PFSK-1 (cell line): Measurements from ENCODE around the gene CCDC82.

Experiments
- FOXP2 ChIP-seq: optimal IDR thresholded peaks from 2 replicates; pipeline ENCODE3; 2011; ENCODE audit warnings: borderline replicate concordance, control low read depth, inconsistent platforms; ENCODE audit not compliant: insufficient read depth; ENCODE audit errors: extremely low read length, extremely low read depth
- POLR2AphosphoS5 ChIP-seq: IDR thresholded peaks from 2 replicates; pipeline ENCODE4 v1.6.1; 2012; ENCODE audit warnings: low read depth, mild to moderate bottlenecking, control low read depth, low read length, moderate library complexity
- SIN3A ChIP-seq: IDR thresholded peaks from 2 replicates; pipeline ENCODE4 v1.6.1; 2012; ENCODE audit warnings: mild to moderate bottlenecking, low read length, moderate library complexity, borderline replicate concordance; ENCODE audit not compliant: insufficient read depth
- TAF1 ChIP-seq: IDR thresholded peaks from 2 replicates; pipeline ENCODE4 v1.6.1; 2012; ENCODE audit warnings: low read length, control low read depth, borderline replicate concordance; ENCODE audit not compliant: insufficient read depth
- TF ChIP-seq, protein P1 (sequence below), 2 experiments: IDR thresholded peaks; 2 replicates each; pipeline versions ENCODE4 v1.6.1 to v1.8.0; 2011 to 2012; ENCODE audit warnings: low read depth in 2 of 2, low read length in 2 of 2, control low read depth in 1 of 2, inconsistent platforms in 1 of 2, mild to moderate bottlenecking in 1 of 2, moderate library complexity in 1 of 2; ENCODE audit not compliant: insufficient read depth in 1 of 2

The CCDC82 gene

DNA sequence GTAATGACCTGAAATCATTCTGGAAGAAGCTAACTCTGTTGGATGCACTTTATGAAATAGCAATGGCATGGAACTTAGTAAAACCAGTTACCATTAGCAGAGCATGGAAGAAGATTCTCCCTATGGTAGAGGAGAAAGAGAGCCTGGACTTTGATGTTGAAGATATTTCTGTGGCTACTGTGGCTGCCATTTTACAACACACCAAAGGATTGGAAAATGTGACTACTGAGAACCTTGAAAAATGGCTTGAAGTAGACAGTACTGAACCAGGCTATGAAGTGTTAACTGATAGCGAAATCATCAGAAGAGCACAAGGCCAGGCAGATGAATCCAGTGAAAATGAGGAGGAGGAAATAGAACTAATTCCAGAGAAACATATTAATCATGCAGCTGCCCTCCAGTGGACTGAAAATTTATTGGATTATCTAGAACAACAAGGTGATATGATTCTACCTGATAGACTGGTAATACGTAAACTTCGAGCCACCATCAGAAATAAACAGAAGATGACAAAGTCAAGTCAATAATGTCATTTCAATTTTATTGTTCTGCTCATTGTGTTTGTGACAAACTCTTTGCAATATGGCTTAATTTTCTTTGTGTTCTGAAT lies 2.1 kb upstream of the CCDC82 start:
- TF ChIP-seq, protein P1, sequence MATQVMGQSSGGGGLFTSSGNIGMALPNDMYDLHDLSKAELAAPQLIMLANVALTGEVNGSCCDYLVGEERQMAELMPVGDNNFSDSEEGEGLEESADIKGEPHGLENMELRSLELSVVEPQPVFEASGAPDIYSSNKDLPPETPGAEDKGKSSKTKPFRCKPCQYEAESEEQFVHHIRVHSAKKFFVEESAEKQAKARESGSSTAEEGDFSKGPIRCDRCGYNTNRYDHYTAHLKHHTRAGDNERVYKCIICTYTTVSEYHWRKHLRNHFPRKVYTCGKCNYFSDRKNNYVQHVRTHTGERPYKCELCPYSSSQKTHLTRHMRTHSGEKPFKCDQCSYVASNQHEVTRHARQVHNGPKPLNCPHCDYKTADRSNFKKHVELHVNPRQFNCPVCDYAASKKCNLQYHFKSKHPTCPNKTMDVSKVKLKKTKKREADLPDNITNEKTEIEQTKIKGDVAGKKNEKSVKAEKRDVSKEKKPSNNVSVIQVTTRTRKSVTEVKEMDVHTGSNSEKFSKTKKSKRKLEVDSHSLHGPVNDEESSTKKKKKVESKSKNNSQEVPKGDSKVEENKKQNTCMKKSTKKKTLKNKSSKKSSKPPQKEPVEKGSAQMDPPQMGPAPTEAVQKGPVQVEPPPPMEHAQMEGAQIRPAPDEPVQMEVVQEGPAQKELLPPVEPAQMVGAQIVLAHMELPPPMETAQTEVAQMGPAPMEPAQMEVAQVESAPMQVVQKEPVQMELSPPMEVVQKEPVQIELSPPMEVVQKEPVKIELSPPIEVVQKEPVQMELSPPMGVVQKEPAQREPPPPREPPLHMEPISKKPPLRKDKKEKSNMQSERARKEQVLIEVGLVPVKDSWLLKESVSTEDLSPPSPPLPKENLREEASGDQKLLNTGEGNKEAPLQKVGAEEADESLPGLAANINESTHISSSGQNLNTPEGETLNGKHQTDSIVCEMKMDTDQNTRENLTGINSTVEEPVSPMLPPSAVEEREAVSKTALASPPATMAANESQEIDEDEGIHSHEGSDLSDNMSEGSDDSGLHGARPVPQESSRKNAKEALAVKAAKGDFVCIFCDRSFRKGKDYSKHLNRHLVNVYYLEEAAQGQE (IDR thresholded peaks at IDR 0.05; ENCODE audit: insufficient read depth in 1 of 2, low read depth in 2 of 2, low read length in 2 of 2): no peak
- TF ChIP-seq FOXP2 (no peak), POLR2AphosphoS5 (no peak; the same call in 1 of the 2 replicates)

DNA sequence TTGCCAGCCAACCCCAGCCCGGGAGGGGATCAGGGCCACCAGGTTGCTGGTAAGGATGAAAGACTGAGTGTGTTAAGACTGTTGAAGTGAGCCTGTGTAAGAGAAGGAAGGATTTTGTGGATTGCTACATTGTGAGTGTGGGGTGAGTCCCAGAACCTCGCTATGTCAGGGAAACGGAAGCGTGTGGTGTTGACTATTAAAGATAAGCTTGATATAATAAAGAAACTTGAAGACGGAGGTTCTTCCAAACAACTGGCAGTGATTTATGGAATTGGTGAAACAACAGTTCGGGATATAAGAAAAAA lies 728 bp upstream of the CCDC82 start:
- TF ChIP-seq TAF1: no peak
- TF ChIP-seq SIN3A: no peak
- TF ChIP-seq FOXP2: no peak
- TF ChIP-seq, protein P1 (IDR thresholded peaks at IDR 0.05; ENCODE audit: insufficient read depth in 1 of 2, low read depth in 2 of 2, low read length in 2 of 2): no peak
- no peak for TF ChIP-seq POLR2AphosphoS5

DNA sequence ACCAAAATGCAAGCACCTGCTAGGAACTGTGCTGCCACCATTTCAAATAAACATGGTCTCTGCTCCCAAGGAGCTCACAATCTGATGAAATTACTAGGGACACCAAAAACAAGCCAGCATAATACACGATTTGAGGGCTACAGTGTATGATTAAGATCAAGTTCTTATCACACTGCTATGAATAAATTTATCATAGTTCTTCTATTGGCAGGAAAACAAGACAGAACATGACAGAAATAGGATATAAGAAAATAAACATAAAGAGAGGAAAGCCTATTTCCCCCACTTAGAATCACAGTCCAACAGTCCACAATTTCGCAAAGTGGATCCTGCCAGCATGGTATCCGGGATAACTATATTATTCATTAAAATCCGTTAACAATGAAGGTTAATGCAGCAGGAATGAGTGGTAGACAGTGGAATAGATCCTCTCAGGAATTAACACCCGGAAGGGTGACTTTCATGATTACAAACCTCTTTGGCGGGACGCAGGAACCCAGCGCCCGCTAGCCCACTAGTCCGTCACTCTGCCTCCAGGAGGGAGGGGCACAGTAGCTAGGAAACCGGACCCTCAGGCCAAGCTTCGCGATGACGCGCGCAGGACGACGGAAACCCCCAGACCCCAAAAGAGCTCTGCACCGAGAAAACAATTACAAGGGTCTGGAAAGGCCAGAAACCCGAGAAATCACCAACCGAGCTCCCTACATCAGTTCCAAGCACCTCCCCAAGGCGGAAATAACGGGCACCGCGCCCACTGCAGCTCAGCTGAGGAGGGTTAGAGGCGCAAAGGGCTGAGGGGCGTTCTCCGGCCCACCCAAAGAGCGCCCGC lies 607 bp downstream of the CCDC82 start:
- 0 out of 2 replicates have a peak, but pooled peaks have one; percentile 34 for TF ChIP-seq SIN3A
- TF ChIP-seq FOXP2: no peak
- no peak for TF ChIP-seq TAF1
- TF ChIP-seq, protein P1 (IDR thresholded peaks at IDR 0.05; ENCODE audit: insufficient read depth in 1 of 2, low read depth in 2 of 2, low read length in 2 of 2): 0 out of 4 replicates have a peak, but pooled peaks of 1 of the 2 experiments have one; percentile 5

DNA sequence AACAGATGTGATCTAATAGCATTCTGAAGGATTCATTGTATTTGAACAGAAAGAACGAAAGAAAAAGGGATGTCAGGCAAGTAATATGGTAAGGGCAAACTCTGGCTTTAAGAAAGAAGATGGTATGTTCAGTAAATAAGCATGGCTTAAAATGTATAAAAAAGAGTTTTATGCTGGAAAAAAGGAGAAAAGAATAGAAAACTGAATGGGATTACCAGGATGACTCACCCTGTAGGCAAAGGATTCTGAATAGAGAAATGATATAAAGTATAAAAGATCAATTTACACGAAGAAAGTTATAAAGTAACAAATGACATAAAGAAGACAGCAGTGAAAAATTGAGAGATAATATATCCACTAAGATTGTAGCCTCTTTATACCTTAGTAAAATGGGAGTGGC lies 4.5 kb downstream of the CCDC82 start:
- TF ChIP-seq SIN3A: no peak
- TF ChIP-seq TAF1: no peak
- TF ChIP-seq POLR2AphosphoS5: no peak
- TF ChIP-seq, protein P1 (IDR thresholded peaks at IDR 0.05; ENCODE audit: insufficient read depth in 1 of 2, low read depth in 2 of 2, low read length in 2 of 2): no peak
- TF ChIP-seq FOXP2: no peak

DNA sequence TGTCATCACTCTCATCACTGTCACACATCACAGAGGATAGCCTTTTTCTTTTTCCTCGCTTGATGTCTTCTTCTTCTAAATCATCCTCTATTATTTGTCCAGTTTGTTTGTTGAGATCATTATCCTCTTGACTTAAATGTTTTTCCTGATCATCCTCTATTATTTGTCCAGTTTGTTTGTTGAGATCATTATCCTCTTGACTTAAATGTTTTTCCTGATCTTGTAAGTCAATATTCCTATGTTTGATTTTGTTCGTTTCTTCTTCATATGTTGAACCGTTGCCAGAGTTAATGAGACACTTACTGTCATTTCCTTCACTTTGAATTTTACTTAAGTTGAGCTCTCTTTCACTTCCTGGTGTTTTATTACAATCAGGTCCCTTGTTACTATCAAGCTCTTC lies 5.6 kb downstream of the CCDC82 start:
- TF ChIP-seq POLR2AphosphoS5 (no peak), FOXP2 (no peak), TAF1 (no peak), SIN3A (no peak)
- TF ChIP-seq, protein P1 (IDR thresholded peaks at IDR 0.05; ENCODE audit: insufficient read depth in 1 of 2, low read depth in 2 of 2, low read length in 2 of 2): no peak
